CD4-positive, alpha-beta T cell treated with Interferon alpha-2 for 1 hour (primary cell): ENCODE measurements around the gene FBXO15.

Source experiments
- DNase-seq, 2 donors: peaks; one replicate each; pipeline ENCODE4 v3.0.0-alpha.2; 2020 to 2022

FBXO15 gene

GRCh38 chr18:74050807-74051206 is 96.8 kb downstream of the FBXO15 start:
- DNase-seq: no peak

GRCh38 chr18:74040459-74041332 is 106.9 kb downstream of the FBXO15 start:
- peak; percentile 41 to 49 for DNase-seq

DNA sequence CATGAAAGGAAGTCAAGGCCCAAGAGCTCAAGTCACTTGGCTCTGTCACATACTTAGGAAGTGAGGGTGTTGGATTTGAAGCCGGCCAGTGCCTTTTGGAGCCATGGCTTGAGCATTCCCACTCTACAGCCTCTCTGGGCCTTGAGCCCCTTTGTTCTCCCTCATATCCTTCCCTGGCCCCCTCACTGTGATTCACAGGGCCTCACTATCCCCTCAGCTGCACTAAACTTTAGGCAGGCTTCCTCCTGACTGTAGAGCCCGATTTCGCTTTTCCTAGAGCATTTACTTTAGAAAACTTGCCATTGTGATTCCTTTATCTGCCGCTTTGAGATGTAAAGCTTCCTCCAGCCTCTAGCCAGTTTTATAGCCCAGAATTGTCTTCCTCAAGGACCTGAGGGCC is 107.6 kb downstream of the FBXO15 start:
- DNase-seq: no peak

GRCh38 chr18:74029161-74029560 is 118.5 kb downstream of the FBXO15 start:
- no peak for DNase-seq
